Neural cell (in vitro differentiated cells): ENCODE measurements around the gene NOS1AP.

Source experiments
- EP300 ChIP-seq: fragments of 450-650 bp; conservative IDR thresholded peaks from 2 replicates; pipeline ENCODE4 v1.6.1; 2014; ENCODE audit warnings: antibody characterized with exemption, mild to moderate bottlenecking, moderate library complexity; ENCODE audit not compliant: poor library complexity, severe bottlenecking
- EZH2 ChIP-seq: fragments of 200-600, 300-800 bp; shearing (Covaris generic), sonication (generic); IDR thresholded peaks from 2 replicates; pipeline ENCODE4 v1.6.1; 2014; ENCODE audit warnings: antibody characterized with exemption, low read length, borderline replicate concordance, mild to moderate bottlenecking; ENCODE audit not compliant: insufficient read depth, poor library complexity, severe bottlenecking
- POLR2AphosphoS5 ChIP-seq: IDR thresholded peaks from 2 replicates; pipeline ENCODE4 v1.6.1; 2012
- RAD21 ChIP-seq: fragments of 450-650 bp; conservative IDR thresholded peaks from 2 replicates; pipeline ENCODE4 v1.6.1; 2014; ENCODE audit warnings: antibody characterized with exemption, mild to moderate bottlenecking, moderate library complexity
- SMC3 ChIP-seq: fragments of 450-650 bp; conservative IDR thresholded peaks from 2 replicates; pipeline ENCODE4 v1.6.1; 2014; ENCODE audit warnings: antibody characterized with exemption, mild to moderate bottlenecking, moderate library complexity; ENCODE audit not compliant: poor library complexity
- TAF1 ChIP-seq: IDR thresholded peaks from 2 replicates; pipeline ENCODE4 v1.6.1; 2012; ENCODE audit warnings: low read depth
- TF ChIP-seq, protein P1 (sequence below): fragments of 450-650 bp; IDR thresholded peaks from 2 replicates; pipeline ENCODE4 v1.5.1; 2014; ENCODE audit warnings: antibody characterized with exemption, mild to moderate bottlenecking, moderate library complexity; ENCODE audit not compliant: poor library complexity, severe bottlenecking
- TF ChIP-seq, protein P2 (sequence below): IDR thresholded peaks from 2 replicates; pipeline ENCODE4 v1.6.1; 2012; ENCODE audit warnings: borderline replicate concordance

DNA sequence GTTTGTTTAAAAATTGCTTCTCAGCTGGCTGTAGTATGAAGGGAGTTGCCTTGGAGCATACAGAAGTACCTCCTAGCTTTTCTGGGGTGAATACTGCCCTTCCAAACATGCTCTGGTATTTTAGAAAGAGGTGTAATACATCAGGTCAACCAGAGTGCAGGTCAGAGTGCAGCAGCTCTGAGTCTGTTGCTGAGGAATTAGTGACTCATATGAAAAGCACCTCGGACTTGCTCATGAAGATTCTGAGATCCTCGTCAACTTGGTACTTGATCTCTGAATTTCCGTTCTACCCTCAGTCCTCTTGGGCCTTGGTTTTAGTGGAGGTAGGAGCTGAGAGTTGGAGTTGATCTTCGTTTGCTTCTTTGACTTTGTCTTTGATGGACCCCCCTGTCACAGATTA lies 67.3 kb downstream of the NOS1AP start:
- TF ChIP-seq, protein P1, sequence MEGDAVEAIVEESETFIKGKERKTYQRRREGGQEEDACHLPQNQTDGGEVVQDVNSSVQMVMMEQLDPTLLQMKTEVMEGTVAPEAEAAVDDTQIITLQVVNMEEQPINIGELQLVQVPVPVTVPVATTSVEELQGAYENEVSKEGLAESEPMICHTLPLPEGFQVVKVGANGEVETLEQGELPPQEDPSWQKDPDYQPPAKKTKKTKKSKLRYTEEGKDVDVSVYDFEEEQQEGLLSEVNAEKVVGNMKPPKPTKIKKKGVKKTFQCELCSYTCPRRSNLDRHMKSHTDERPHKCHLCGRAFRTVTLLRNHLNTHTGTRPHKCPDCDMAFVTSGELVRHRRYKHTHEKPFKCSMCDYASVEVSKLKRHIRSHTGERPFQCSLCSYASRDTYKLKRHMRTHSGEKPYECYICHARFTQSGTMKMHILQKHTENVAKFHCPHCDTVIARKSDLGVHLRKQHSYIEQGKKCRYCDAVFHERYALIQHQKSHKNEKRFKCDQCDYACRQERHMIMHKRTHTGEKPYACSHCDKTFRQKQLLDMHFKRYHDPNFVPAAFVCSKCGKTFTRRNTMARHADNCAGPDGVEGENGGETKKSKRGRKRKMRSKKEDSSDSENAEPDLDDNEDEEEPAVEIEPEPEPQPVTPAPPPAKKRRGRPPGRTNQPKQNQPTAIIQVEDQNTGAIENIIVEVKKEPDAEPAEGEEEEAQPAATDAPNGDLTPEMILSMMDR, result no peak
- TF ChIP-seq POLR2AphosphoS5, result no peak
- no peak for TF ChIP-seq TAF1
- no peak for TF ChIP-seq SMC3
- TF ChIP-seq RAD21, result no peak
- TF ChIP-seq EZH2, result no peak
- no peak for TF ChIP-seq EP300
- TF ChIP-seq, protein P2, sequence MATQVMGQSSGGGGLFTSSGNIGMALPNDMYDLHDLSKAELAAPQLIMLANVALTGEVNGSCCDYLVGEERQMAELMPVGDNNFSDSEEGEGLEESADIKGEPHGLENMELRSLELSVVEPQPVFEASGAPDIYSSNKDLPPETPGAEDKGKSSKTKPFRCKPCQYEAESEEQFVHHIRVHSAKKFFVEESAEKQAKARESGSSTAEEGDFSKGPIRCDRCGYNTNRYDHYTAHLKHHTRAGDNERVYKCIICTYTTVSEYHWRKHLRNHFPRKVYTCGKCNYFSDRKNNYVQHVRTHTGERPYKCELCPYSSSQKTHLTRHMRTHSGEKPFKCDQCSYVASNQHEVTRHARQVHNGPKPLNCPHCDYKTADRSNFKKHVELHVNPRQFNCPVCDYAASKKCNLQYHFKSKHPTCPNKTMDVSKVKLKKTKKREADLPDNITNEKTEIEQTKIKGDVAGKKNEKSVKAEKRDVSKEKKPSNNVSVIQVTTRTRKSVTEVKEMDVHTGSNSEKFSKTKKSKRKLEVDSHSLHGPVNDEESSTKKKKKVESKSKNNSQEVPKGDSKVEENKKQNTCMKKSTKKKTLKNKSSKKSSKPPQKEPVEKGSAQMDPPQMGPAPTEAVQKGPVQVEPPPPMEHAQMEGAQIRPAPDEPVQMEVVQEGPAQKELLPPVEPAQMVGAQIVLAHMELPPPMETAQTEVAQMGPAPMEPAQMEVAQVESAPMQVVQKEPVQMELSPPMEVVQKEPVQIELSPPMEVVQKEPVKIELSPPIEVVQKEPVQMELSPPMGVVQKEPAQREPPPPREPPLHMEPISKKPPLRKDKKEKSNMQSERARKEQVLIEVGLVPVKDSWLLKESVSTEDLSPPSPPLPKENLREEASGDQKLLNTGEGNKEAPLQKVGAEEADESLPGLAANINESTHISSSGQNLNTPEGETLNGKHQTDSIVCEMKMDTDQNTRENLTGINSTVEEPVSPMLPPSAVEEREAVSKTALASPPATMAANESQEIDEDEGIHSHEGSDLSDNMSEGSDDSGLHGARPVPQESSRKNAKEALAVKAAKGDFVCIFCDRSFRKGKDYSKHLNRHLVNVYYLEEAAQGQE, result no peak
